DMS53 (cell line): ENCODE measurements around the gene NOG.
A peak's percentile ranks its signal among the peaks of the same experiment; 100 is the strongest.

Experiments used
- DNase-seq: peaks from one replicate; lab custom pipeline; 2025; lab: John Stamatoyannopoulos, UW

NOG gene

GRCh38 chr17:56593646-56594319 lies at the start of gene NOG:
Gene NOG, plus strand, starts transcription at chr17:56593699. Its CDS starts 525 bp downstream, at chr17:56594224.
- peak; percentile 82 for DNase-seq

GRCh38 chr17:56545106-56545505 lies 48.4 kb upstream of the NOG start:
- DNase-seq, result no peak

DNA sequence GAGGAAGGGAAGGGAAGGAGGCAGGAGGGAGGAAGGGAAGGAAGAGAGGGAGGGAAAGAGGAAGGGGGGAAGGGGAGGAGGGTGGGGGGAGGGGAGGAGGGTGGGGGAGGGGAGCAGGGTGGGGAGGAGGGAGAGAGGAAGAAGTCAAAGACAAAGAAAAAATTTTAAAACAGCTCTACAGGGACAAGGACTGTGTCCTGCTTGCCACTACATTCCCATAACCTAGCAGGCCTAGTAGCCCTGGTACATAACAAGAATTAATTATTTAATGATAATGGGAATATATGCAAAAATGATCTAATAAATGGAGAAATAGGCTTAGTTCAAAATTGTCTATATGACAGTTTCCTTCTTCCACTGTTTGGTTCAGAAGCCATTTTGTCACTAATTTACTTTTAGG lies 47.6 kb upstream of the NOG start:
- DNase-seq, result no peak

DNA sequence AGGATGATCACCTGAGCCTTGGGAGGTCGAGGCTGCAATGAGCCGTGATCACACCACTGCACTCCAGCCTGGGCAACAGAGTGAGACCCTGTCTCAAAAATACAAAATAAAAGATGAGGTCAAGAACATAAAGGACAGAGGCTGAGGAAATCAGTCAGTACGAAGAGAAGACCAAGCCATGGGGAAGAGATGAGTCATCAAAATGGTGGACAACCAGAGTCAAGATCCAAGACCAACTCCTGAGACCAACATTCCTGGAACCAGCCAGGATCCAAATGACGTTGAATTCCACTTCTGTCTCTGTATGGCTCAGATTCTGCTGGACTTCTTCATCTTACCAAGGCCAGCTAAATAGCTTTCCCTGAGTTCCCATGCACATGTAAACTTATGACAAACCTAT lies 44.8 kb upstream of the NOG start:
- no peak for DNase-seq

- DNase-seq, result no peak
Measured at GRCh38 chr17:56549501-56549900, 44.0 kb upstream of the NOG start.

DNA sequence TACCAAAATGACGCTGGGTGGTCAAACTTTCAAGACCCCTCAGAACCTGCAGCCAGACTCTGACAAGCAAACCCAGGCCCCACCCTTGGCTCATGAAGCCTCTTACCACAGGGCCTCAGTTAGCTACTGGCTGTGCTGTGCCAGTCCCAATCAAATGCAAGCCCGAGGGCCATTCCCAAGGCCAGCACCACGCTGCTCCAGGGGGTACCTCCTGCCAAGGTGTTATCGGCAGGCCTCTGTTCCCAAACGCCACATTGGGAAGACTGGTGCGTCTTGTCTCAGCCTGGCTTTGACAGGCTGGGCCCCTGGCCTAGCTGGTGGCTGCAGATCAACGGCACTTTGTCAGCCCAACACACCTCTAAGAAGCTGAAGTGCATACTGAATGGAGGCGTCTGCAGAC lies 35.8 kb upstream of the NOG start:
- no peak for DNase-seq

DNA sequence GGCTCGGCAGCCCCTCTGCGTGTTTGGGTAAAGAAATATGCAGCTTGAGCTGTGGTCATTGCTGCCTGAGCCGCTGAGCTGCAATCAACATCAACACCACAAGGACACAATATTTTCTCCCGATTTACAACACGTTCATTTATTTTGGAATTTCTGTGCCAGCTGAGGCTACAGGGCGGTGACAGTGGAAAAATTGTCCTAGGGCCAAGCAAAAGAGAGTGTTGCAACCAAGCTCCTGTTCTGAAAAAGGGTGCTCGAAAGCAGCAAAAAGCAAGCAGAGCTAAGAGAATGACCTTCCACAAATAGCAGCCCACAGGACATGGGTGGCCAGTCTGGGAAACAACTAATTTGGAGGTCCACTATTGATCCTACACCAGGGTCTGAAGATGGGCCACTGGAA lies 35.4 kb upstream of the NOG start:
- no peak for DNase-seq

GRCh38 chr17:56570199-56570598 lies 23.3 kb upstream of the NOG start:
- DNase-seq, result no peak

DNA sequence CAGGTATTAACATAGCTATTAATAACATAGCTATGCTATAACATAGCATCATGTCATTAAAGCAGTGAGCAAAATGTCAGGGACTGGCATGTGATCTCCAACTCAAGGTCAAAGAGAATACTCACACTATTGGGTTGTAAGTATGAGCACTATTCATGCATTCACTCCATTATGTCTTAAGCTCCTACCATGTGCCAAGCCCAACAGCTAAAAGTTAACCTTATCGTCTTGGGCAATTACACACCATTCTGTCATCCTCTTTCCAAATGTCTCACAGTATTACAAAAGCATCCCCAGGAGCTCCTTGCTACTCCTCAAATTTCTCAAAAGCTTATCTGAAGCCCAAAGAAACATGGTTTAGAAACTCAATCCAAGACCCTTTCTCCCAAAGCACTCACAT lies 22.0 kb upstream of the NOG start:
- no peak for DNase-seq

- no peak for DNase-seq
Measured at GRCh38 chr17:56577190-56577842, 16.2 kb upstream of the NOG start.

- DNase-seq, result no peak
Measured at GRCh38 chr17:56577843-56578204, 15.7 kb upstream of the NOG start.

GRCh38 chr17:56581635-56582627 lies 11.6 kb upstream of the NOG start:
- DNase-seq, result no peak

GRCh38 chr17:56583772-56584171 lies 9.7 kb upstream of the NOG start:
- no peak for DNase-seq

- no peak for DNase-seq
Measured at GRCh38 chr17:56587298-56587697, 6.2 kb upstream of the NOG start.

- DNase-seq, result peak; percentile 73
Measured at GRCh38 chr17:56592487-56593085, 913 bp upstream of the NOG start.

- DNase-seq, result peak; percentile 75
Measured at GRCh38 chr17:56593086-56593645, 333 bp upstream of the NOG start.

DNA sequence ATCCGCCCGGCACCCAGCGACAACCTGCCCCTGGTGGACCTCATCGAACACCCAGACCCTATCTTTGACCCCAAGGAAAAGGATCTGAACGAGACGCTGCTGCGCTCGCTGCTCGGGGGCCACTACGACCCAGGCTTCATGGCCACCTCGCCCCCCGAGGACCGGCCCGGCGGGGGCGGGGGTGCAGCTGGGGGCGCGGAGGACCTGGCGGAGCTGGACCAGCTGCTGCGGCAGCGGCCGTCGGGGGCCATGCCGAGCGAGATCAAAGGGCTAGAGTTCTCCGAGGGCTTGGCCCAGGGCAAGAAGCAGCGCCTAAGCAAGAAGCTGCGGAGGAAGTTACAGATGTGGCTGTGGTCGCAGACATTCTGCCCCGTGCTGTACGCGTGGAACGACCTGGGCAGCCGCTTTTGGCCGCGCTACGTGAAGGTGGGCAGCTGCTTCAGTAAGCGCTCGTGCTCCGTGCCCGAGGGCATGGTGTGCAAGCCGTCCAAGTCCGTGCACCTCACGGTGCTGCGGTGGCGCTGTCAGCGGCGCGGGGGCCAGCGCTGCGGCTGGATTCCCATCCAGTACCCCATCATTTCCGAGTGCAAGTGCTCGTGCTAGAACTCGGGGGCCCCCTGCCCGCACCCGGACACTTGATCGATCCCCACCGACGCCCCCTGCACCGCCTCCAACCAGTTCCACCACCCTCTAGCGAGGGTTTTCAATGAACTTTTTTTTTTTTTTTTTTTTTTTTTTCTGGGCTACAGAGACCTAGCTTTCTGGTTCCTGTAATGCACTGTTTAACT lies 1.0 kb downstream of the NOG start:
- DNase-seq, result peak; percentile 60

DNA sequence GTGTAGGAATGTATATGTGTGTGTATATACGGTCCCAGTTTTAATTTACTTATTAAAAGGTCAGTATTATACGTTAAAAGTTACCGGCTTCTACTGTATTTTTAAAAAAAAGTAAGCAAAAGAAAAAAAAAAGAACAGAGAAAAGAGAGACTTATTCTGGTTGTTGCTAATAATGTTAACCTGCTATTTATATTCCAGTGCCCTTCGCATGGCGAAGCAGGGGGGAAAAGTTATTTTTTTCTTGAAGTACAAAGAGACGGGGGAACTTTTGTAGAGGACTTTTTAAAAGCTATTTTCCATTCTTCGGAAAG lies 1.6 kb downstream of the NOG start:
- DNase-seq, result no peak

DNA sequence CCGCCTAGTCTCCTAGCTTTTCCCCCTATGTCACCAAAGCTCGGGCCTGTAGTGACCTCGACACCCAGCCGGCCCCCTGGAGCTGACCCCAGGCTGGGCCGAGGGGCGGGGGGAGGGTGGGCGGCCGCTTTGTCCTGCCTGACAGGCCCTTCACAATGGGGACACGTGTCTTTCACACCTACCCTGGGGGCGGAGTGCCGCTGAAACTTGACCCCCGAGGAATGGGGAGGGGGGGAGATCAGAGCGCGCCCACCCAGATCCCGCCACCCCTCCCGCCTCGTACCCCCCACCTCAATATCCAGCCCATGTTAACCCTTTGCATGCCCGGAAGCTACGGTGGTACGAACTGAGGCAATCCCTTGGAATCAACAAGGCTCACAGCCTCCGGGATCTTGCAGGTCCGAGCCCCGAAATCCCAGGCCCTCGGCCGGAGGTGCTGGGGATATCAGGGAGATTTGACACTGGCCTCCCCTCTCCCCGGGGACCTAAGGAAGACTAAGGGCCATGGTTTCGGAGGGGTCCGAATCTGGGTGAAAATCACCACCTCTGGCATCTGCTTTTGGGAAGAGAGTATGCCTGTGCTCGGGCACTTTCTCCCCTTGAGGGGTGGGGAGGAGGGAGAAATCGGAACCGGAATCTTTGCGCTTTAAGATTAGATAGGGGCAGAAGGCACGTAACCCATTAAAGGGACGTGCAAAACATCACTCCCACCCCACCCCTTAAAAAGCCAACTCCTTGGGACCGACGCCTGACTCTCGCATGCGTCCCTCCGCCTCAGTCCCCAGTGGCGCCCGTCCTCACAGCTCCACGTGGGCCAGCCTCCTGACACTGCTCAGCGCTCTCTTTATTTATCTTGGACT lies 2.6 kb downstream of the NOG start:
- peak; percentile 45 for DNase-seq

GRCh38 chr17:56596691-56597494 lies 3.4 kb downstream of the NOG start:
- DNase-seq, result peak; percentile 25
